GM12891 (cell line): Measurements from ENCODE around the gene CNN2. TPM values are rescaled to one million over a fixed set of nuclear protein-coding genes. Genes with fewer than 3 reads are reported as not detected.
A peak's percentile ranks its signal among the peaks of the same experiment; 100 is the strongest.

Experiments used
- DNase-seq: peaks from one replicate; pipeline ENCODE4 v3.0.0; 2011; ENCODE audit warnings: low spot score; ENCODE audit not compliant: insufficient read length
- FAIRE-seq: peaks from 2 replicates; lab custom pipeline; 2011; peaks lifted over from hg19 to GRCh38; lab: Jason Lieb, UNC
- PAX5 ChIP-seq: IDR thresholded peaks from 2 replicates; pipeline ENCODE4 v1.6.1; 2011; ENCODE audit warnings: low read length, moderate library complexity, mild to moderate bottlenecking; ENCODE audit not compliant: insufficient read depth, severe bottlenecking
- POLR2A ChIP-seq: IDR thresholded peaks from 2 replicates; pipeline ENCODE4 v1.6.1; 2011; ENCODE audit warnings: low read depth, low read length, control low read depth
- POLR2AphosphoS5 ChIP-seq: IDR thresholded peaks from 2 replicates; pipeline ENCODE4 v1.6.1; 2011; ENCODE audit warnings: low read depth, low read length, control low read depth
- POU2F2 ChIP-seq: IDR thresholded peaks from 2 replicates; pipeline ENCODE4 v1.6.1; 2011; ENCODE audit warnings: low read depth, mild to moderate bottlenecking, control low read depth, low read length, moderate library complexity
- SPI1 ChIP-seq: IDR thresholded peaks from 2 replicates; pipeline ENCODE4 v1.6.1; 2011; ENCODE audit warnings: low read depth, low read length, control low read depth
- TAF1 ChIP-seq: IDR thresholded peaks from 2 replicates; pipeline ENCODE4 v1.6.1; 2011; ENCODE audit warnings: low read depth, low read length, control low read depth
- polyA plus RNA-seq: library from polyadenylated mRNA; unstranded; fragments of >200 nt; gene quantifications from one replicate; pipeline ENCODE4 v1.2.1, GENCODE V29; 2012; ENCODE audit warnings: low read depth, missing spikeins, inconsistent platforms; ENCODE audit not compliant: missing spikeins

Gene CNN2
- 101 TPM for polyA plus RNA-seq

GRCh38 chr19:1025960-1026782, at the start of gene CNN2:
Gene CNN2, plus strand, starts transcription at chr19:1026608. Its CDS starts 54 bp downstream, at chr19:1026662.
- FAIRE-seq (peak; percentile 75), DNase-seq (peak; percentile 86)

DNA sequence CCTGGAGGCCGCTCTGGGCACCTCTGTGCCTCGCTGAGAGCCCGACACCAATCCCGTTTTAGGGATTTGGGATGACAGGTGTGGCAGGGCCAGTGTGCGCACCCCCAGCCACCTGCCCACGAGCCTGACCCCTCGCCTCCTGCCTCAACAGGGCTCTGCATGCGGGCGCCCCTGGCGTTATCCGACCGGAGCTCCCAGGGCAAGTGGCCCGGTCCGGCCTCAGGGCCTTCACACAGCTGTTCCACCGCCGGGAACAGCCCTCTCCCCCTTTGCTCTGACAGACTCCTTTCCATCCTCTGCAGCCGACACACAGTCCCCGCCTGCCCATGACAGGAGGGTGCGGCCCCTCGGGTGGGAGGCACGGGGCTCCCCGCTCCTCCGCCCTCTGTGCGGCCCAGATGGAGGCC, 49.3 kb upstream of the CNN2 start:
- DNase-seq, result no peak
- FAIRE-seq, result no peak
- TF ChIP-seq POU2F2, result no peak
- TF ChIP-seq SPI1, result no peak
- no peak for TF ChIP-seq PAX5
- TF ChIP-seq TAF1, result no peak
- TF ChIP-seq POLR2A, result no peak
- no peak for TF ChIP-seq POLR2AphosphoS5

More at GRCh38 chr19:1025960-1026782, at the start of gene CNN2:
- TF ChIP-seq POLR2AphosphoS5, result 0 out of 2 replicates have a peak, but pooled peaks have one; percentile 55
- TF ChIP-seq TAF1, result peak; percentile 22
- no peak for TF ChIP-seq PAX5

DNA sequence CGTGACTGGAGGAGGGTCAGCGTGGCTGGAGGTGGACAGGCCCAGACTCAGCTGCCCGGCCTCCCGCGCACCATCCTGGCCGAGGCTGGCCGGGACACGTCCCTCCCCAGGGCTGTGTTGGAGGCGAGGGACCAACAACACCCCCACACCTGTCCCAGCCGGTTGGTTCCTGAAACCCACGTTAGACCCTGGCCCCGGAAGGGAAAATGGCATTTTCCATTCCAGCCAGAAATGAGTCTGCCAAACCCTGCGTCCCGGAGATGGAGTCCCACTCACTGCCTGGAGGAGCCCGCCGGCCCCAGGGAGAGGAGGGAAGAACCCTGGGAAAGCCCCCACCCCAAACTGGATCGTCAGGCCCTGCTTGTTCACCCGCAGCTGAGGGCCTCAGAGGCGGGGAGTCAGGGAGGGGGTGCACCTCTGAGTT, 47.1 kb upstream of the CNN2 start:
- DNase-seq (no peak), FAIRE-seq (no peak)
- TF ChIP-seq POU2F2, result no peak
- no peak for TF ChIP-seq POLR2AphosphoS5
- TF ChIP-seq SPI1, result no peak
- TF ChIP-seq POLR2A, result no peak
- no peak for TF ChIP-seq TAF1

GRCh38 chr19:980133-980998, 46.0 kb upstream of the CNN2 start:
- DNase-seq (no peak), FAIRE-seq (no peak)
- no peak for TF ChIP-seq TAF1
- TF ChIP-seq PAX5, result no peak
- no peak for TF ChIP-seq POU2F2
- TF ChIP-seq POLR2A, result no peak
- no peak for TF ChIP-seq POLR2AphosphoS5
- no peak for TF ChIP-seq SPI1

- TF ChIP-seq POU2F2 (peak; percentile 19; the same call in 1 of the 2 replicates), POLR2AphosphoS5 (no peak), TAF1 (no peak)
- peak; percentile 92 for FAIRE-seq
- peak; percentile 97 for DNase-seq
These were observed 43.7 kb upstream of the CNN2 start for GRCh38 chr19:982567-983170.

- DNase-seq, result peak; percentile 99
- FAIRE-seq, result peak; percentile 99
These were observed 42.0 kb upstream of the CNN2 start, which contains the start of gene WDR18 for GRCh38 chr19:984165-984967. Gene WDR18, plus strand, starts transcription at chr19:984345. Its CDS starts 9 bp downstream, at chr19:984354.

DNA sequence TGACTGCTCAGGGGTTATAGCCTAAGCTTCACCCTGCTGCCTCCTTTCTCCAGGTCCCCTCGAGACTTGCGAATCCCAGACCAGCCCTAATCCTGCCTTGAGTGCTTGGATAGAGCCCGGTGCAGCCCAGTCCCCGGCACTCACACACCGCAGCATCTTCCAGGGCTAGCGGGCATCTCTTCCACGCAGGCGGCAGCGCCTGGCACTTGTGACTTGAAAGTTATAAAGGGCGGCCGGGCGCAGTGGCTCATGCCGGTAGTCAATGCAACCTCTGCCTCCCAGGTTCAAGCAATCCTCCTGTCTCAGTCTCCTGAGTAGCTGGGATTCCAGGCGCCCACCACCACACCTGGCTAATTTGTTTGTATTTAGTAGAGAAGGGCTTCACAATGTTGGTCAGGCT, 40.3 kb upstream of the CNN2 start:
- TF ChIP-seq PAX5 (no peak), TAF1 (no peak), POU2F2 (no peak), POLR2A (no peak), SPI1 (no peak), POLR2AphosphoS5 (no peak)
- DNase-seq (no peak), FAIRE-seq (no peak)

More at GRCh38 chr19:984165-984967, 42.0 kb upstream of the CNN2 start, which contains the start of gene WDR18:
- TF ChIP-seq POLR2AphosphoS5 (no peak), SPI1 (no peak), TAF1 (0 out of 2 replicates have a peak, but pooled peaks have one; percentile 44), POLR2A (peak; percentile 55), POU2F2 (no peak), PAX5 (no peak)

DNA sequence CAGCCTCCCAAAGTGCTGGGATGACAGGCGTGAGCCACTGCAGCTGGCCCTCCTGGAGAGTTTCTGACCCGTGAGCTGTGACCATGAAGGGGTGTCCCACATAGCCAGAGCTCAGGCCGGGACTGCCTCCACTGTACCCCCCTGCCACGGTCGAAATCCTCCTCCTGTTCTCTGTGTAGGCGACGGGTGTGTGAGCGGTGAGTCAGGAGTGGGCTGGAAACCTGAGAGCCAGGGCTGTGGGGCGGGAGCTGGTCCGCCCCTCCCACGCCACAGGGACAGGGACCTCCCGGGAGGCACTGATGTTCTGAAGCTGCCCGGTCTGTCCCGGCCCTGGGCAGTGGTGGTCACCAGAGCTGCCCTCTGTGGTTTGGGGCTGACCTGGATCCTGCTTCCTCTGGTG, 38.3 kb upstream of the CNN2 start:
- DNase-seq (no peak), FAIRE-seq (no peak)

More for the DNA sequence above, 38.3 kb upstream of the CNN2 start:
- no peak for TF ChIP-seq POLR2AphosphoS5
- TF ChIP-seq TAF1, result no peak
- no peak for TF ChIP-seq POU2F2
- TF ChIP-seq POLR2A, result no peak
- TF ChIP-seq PAX5, result no peak
- TF ChIP-seq SPI1, result no peak
